HEK293 (cell line): ENCODE data around the gene EDNRA.

Experiments
- CTCF ChIA-PET: fragments of 350-600 bp; formaldehyde crosslinking; extraction: SDS; loops from one replicate; lab custom pipeline; 2021; ENCODE audit warnings: antibody characterized with exemption; lab: Yijun Ruan, JAX
- POLR2A ChIA-PET: fragments of 300-600 bp; formaldehyde crosslinking; extraction: SDS; loops from one replicate; lab custom pipeline; 2020; ENCODE audit warnings: antibody characterized with exemption, inconsistent platforms; lab: Yijun Ruan, JAX
- H3K27ac ChIP-seq: fragments of 200-500 bp; sonication (Bioruptor generic); 2 replicates; pipeline ENCODE4 v1.5.1; 2014; ENCODE audit warnings: low read depth, low read length, control low read depth, inconsistent platforms; ENCODE audit errors: extremely low read depth
- H3K36me3 ChIP-seq, 2 experiments: fragments of 200-500 bp in 1 of 2; sonication (Bioruptor generic) in 1 of 2; 1 replicate in 1 of 2; 2 replicates in 1 of 2; pipeline ENCODE4 v1.5.1; 2014 to 2017; ENCODE audit warnings: inconsistent platforms in 2 of 2, low read length in 2 of 2; ENCODE audit not compliant: control insufficient read depth in 2 of 2, insufficient read depth in 1 of 2
- H3K4me1 ChIP-seq: fragments of 200-500 bp; sonication (Bioruptor generic); 2 replicates; pipeline ENCODE4 v1.5.1; 2014; ENCODE audit warnings: mild to moderate bottlenecking, low read length, inconsistent platforms; ENCODE audit not compliant: control insufficient read depth, insufficient read depth
- H3K4me3 ChIP-seq: 2 replicates; pipeline ENCODE4 v1.5.1; 2011; ENCODE audit warnings: low read depth, mild to moderate bottlenecking, control low read depth, low read length, moderate library complexity
- H3K9me3 ChIP-seq: fragments of 200-500 bp; sonication (Bioruptor generic); 2 replicates; pipeline ENCODE4 v1.5.1; 2014; ENCODE audit warnings: low read depth, low read length, inconsistent platforms; ENCODE audit not compliant: control insufficient read depth, insufficient read depth
- IKZF3 ChIP-seq: fragments of 450-650 bp; IDR thresholded peaks from 2 replicates; pipeline ENCODE4 v1.5.0; 2018; ENCODE audit warnings: missing biosample characterization, mild to moderate bottlenecking, missing genetic modification characterization, moderate library complexity
- KLF8 ChIP-seq: fragments of 450-650 bp; formaldehyde crosslinking; IDR thresholded peaks from 2 replicates; pipeline ENCODE4 v1.5.1; 2016; ENCODE audit warnings: missing biosample characterization, missing genetic modification characterization
- MYNN ChIP-seq: fragments of 450-650 bp; formaldehyde crosslinking; IDR thresholded peaks from 2 replicates; pipeline ENCODE4 v1.5.1; 2016; ENCODE audit warnings: missing biosample characterization, missing genetic modification characterization, borderline replicate concordance
- SP2 ChIP-seq: fragments of 450-650 bp; formaldehyde crosslinking; IDR thresholded peaks from 2 replicates; pipeline ENCODE4 v1.5.1; 2016; ENCODE audit warnings: missing biosample characterization, missing genetic modification characterization
- ZBTB8A ChIP-seq: fragments of 450-650 bp; formaldehyde crosslinking; IDR thresholded peaks from 2 replicates; pipeline ENCODE4 v1.5.1; 2016; ENCODE audit warnings: missing biosample characterization, missing genetic modification characterization
- ZFP3 ChIP-seq: fragments of 450-650 bp; formaldehyde crosslinking; IDR thresholded peaks from 2 replicates; pipeline ENCODE4 v1.5.1; 2016; ENCODE audit warnings: low read depth, missing biosample characterization, missing genetic modification characterization
- ZFP69B ChIP-seq: fragments of 450-650 bp; formaldehyde crosslinking; IDR thresholded peaks from 2 replicates; pipeline ENCODE4 v1.5.1; 2016; ENCODE audit warnings: missing biosample characterization, missing genetic modification characterization
- ZNF175 ChIP-seq: fragments of 450-650 bp; formaldehyde crosslinking; IDR thresholded peaks from 2 replicates; pipeline ENCODE4 v1.5.1; 2016; ENCODE audit warnings: missing biosample characterization, missing genetic modification characterization
- ZNF2 ChIP-seq: fragments of 450-650 bp; formaldehyde crosslinking; IDR thresholded peaks from 2 replicates; pipeline ENCODE4 v1.5.1; 2016; ENCODE audit warnings: missing biosample characterization, missing genetic modification characterization
- ZNF23 ChIP-seq: fragments of 450-650 bp; formaldehyde crosslinking; IDR thresholded peaks from 2 replicates; pipeline ENCODE4 v1.5.1; 2016; ENCODE audit warnings: missing biosample characterization, missing genetic modification characterization, borderline replicate concordance
- ZNF311 ChIP-seq: fragments of 450-650 bp; formaldehyde crosslinking; IDR thresholded peaks from 2 replicates; pipeline ENCODE4 v1.5.1; 2017; ENCODE audit warnings: missing biosample characterization, missing genetic modification characterization, borderline replicate concordance
- ZNF473 ChIP-seq: fragments of 450-650 bp; formaldehyde crosslinking; IDR thresholded peaks from 2 replicates; pipeline ENCODE4 v1.5.1; 2017; ENCODE audit warnings: missing biosample characterization, missing genetic modification characterization
- ZNF544 ChIP-seq: fragments of 450-650 bp; formaldehyde crosslinking; IDR thresholded peaks from 2 replicates; pipeline ENCODE4 v1.5.0; 2017; ENCODE audit warnings: missing biosample characterization, missing genetic modification characterization
- ZNF596 ChIP-seq: fragments of 450-650 bp; IDR thresholded peaks from 2 replicates; pipeline ENCODE4 v1.5.0; 2018; ENCODE audit warnings: missing biosample characterization, mild to moderate bottlenecking, missing genetic modification characterization, moderate library complexity
- ZNF76 ChIP-seq: fragments of 450-650 bp; formaldehyde crosslinking; IDR thresholded peaks from 2 replicates; pipeline ENCODE4; 2016; ENCODE audit warnings: low read depth, missing biosample characterization, missing genetic modification characterization, borderline replicate concordance
- ZNF776 ChIP-seq: fragments of 450-650 bp; formaldehyde crosslinking; IDR thresholded peaks from 2 replicates; pipeline ENCODE4 v1.5.0; 2017; ENCODE audit warnings: missing biosample characterization, missing genetic modification characterization, borderline replicate concordance
- TF ChIP-seq, protein P1 (sequence below): fragments of 450-650 bp; formaldehyde crosslinking; IDR thresholded peaks from 2 replicates; pipeline ENCODE4 v1.5.1; 2016; ENCODE audit warnings: missing biosample characterization, missing genetic modification characterization
- TF ChIP-seq, protein P2 (sequence below): fragments of 450-650 bp; formaldehyde crosslinking; IDR thresholded peaks from 2 replicates; pipeline ENCODE4 v1.5.1; 2017; ENCODE audit warnings: missing biosample characterization, mild to moderate bottlenecking, missing genetic modification characterization, moderate library complexity

EDNRA gene

DNA sequence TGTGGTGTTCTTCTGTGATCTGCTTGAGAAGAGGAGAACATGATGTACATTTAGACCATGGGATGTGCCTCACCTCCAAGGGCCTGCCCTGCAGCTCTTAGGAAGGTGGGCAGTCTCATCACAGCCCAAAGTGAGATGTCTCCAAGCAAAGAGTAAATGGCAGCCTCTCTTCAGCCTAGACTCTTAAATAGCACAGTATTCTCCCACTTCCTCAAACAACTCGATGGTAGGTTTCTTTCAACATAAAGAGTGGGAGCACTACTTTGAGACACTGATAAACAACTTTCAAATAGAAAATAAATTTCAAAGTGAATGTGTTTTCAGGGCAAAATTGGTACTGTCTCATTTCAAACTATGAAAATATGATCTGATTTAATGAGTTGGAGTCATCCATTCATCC, 35.2 kb downstream of the EDNRA start:
- no peak overlapping the region for H3K4me3 ChIP-seq
- H3K27ac ChIP-seq: no peak overlapping the region
- ChIA-PET CTCF (interaction anchor here (0.6 to 2.7 kb wide), 2 partner anchors 10 to 351 kb away, joined by 3 to 13 read pairs; no protein-coding TSS in a partner anchor), POLR2A (no interaction called here)
- TF ChIP-seq ZNF23: no peak
- no peak for TF ChIP-seq ZNF776 (tag by site-specific recombination)
- TF ChIP-seq IKZF3: no peak
- no peaks in the 10 kb centered on the region for H3K36me3 ChIP-seq
- no peaks in the 10 kb centered on the region for H3K4me1 ChIP-seq
- no peaks in the 10 kb centered on the region for H3K9me3 ChIP-seq

DNA sequence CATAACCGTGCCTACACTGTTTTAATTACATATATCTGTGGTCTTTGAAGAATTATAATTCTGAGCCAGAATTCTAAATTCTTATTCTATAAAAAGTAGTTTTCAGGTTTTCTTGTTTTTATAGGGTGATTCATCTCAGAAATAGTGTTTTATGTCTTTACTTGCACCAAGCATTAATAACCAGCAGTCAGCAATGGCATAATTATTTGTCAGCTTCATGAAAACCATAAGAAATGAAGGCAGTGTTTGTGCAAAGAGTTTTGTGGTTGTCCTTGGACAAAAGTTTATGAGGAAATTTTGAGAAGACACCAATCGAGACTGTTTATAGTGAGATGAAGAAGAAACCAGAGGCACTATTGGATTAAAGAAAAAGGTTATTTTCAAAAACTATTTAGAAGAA, 37.2 kb downstream of the EDNRA start:
- ChIA-PET POLR2A (interaction anchor here (0.6 kb wide), 1 partner anchor 79 kb away, joined by 3 read pairs; no protein-coding TSS in a partner anchor), CTCF (interaction anchor here (0.5 to 3.1 kb wide), 27 partner anchors 8 to 1295 kb away, joined by 3 to 21 read pairs (median 4); partner anchors contain the start of gene ARHGAP10)
- no peaks in the 10 kb centered on the region for H3K9me3 ChIP-seq
- H3K27ac ChIP-seq: no peak overlapping the region
- no peaks in the 10 kb centered on the region for H3K4me1 ChIP-seq
- no peak for TF ChIP-seq KLF8 (tag by site-specific recombination)
- TF ChIP-seq ZNF544 (tag by site-specific recombination): no peak
- TF ChIP-seq ZNF311 (tag by site-specific recombination): no peak
- no peak for TF ChIP-seq ZNF76 (tag by site-specific recombination)
- no peak for TF ChIP-seq ZBTB8A (tag by site-specific recombination)
- TF ChIP-seq, protein P1, sequence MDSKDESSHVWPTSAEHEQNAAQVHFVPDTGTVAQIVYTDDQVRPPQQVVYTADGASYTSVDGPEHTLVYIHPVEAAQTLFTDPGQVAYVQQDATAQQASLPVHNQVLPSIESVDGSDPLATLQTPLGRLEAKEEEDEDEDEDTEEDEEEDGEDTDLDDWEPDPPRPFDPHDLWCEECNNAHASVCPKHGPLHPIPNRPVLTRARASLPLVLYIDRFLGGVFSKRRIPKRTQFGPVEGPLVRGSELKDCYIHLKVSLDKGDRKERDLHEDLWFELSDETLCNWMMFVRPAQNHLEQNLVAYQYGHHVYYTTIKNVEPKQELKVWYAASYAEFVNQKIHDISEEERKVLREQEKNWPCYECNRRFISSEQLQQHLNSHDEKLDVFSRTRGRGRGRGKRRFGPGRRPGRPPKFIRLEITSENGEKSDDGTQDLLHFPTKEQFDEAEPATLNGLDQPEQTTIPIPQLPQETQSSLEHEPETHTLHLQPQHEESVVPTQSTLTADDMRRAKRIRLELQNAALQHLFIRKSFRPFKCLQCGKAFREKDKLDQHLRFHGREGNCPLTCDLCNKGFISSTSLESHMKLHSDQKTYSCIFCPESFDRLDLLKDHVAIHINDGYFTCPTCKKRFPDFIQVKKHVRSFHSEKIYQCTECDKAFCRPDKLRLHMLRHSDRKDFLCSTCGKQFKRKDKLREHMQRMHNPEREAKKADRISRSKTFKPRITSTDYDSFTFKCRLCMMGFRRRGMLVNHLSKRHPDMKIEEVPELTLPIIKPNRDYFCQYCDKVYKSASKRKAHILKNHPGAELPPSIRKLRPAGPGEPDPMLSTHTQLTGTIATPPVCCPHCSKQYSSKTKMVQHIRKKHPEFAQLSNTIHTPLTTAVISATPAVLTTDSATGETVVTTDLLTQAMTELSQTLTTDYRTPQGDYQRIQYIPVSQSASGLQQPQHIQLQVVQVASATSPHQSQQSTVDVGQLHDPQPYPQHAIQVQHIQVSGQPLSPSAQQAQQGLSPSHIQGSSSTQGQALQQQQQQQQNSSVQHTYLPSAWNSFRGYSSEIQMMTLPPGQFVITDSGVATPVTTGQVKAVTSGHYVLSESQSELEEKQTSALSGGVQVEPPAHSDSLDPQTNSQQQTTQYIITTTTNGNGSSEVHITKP (tag by site-specific recombination): no peak
- no peak for TF ChIP-seq ZNF596 (tag by site-specific recombination)
- TF ChIP-seq ZNF2: no peak
- TF ChIP-seq ZNF175 (tag by site-specific recombination): no peak
- TF ChIP-seq MYNN: no peak
- TF ChIP-seq, protein P2, sequence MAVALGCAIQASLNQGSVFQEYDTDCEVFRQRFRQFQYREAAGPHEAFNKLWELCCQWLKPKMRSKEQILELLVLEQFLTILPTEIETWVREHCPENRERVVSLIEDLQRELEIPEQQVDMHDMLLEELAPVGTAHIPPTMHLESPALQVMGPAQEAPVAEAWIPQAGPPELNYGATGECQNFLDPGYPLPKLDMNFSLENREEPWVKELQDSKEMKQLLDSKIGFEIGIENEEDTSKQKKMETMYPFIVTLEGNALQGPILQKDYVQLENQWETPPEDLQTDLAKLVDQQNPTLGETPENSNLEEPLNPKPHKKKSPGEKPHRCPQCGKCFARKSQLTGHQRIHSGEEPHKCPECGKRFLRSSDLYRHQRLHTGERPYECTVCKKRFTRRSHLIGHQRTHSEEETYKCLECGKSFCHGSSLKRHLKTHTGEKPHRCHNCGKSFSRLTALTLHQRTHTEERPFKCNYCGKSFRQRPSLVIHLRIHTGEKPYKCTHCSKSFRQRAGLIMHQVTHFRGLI (tag by site-specific recombination): no peak
- no peak for TF ChIP-seq ZFP69B (tag by site-specific recombination)
- TF ChIP-seq SP2 (tag by site-specific recombination): no peak
- no peak for TF ChIP-seq ZFP3 (tag by site-specific recombination)
- TF ChIP-seq ZNF473 (tag by site-specific recombination): no peak
- no peaks in the 10 kb centered on the region for H3K36me3 ChIP-seq
- no peak overlapping the region for H3K4me3 ChIP-seq
